ENCODE data around the gene FAM171A2.

- TF ChIP-seq CTCF (conservative IDR thresholded peaks at IDR 0.05; ENCODE audit: low read depth, low read length) (no peak), RAD21 (IDR thresholded peaks at IDR 0.05; ENCODE audit: low read length) (no peak), CHD1 (IDR thresholded peaks at IDR 0.05; ENCODE audit: low read depth, low read length) (no peak), POLR2A (IDR thresholded peaks at IDR 0.05; ENCODE audit: low read depth, low read length) (no peak), MAFK (IDR thresholded peaks at IDR 0.05; ENCODE audit: low read depth, low read length) (no peak), CEBPB (IDR thresholded peaks at IDR 0.05; ENCODE audit: low read depth, low read length) (no peak), FOS (IDR thresholded peaks at IDR 0.05; ENCODE audit: low read depth, low read length) (no peak), NFE2L2 (IDR thresholded peaks at IDR 0.05; ENCODE audit: low read depth, low read length) (no peak), BHLHE40 (IDR thresholded peaks at IDR 0.05; ENCODE audit: low read depth, low read length) (no peak), SMC3 (IDR thresholded peaks at IDR 0.05; ENCODE audit: low read depth, low read length) (no peak), RFX5 (IDR thresholded peaks at IDR 0.05; ENCODE audit: low read depth, low read length) (no peak)
These were observed 49.2 kb downstream of the FAM171A2 start for GRCh38 chr17:44314524-44314868.

Measured in IMR-90 (cell line).